Esophagus muscularis mucosa (tissue), 4 donors: Measurements from ENCODE around the gene HIVEP1. TPM values are rescaled to one million over a fixed set of nuclear protein-coding genes. Genes with fewer than 3 reads are reported as not detected.

Experiments used
- DNase-seq: peaks from one replicate; pipeline ENCODE4 v3.0.0-alpha.2; 2017; ENCODE audit errors: extremely low spot score
- H3K27ac ChIP-seq, 4 donors: fragments of 200-600 bp; sonication (generic); replicated peaks in 1 of 4; 1 replicate in 3 of 4; 2 replicates in 1 of 4; pipeline ENCODE4 v1.5.1; 2016 to 2019; ENCODE audit warnings: mild to moderate bottlenecking in 1 of 4
- H3K27me3 ChIP-seq, 4 donors: fragments of 200-600 bp; sonication (generic); one replicate each; pipeline versions ENCODE4 v1.5.1 to v1.6.0; 2016 to 2019
- H3K36me3 ChIP-seq, 4 donors: fragments of 200-600 bp; sonication (generic); one replicate each; pipeline ENCODE4 v1.5.1; 2016 to 2019
- H3K4me1 ChIP-seq, 4 donors: fragments of 200-600 bp; sonication (generic); one replicate each; pipeline ENCODE4 v1.5.1; 2016 to 2019
- H3K4me3 ChIP-seq, 4 donors: fragments of 200-600 bp; sonication (generic); 1 replicate in 2 of 4; 2 replicates in 2 of 4; pipeline ENCODE4 v1.5.1; 2016 to 2019; ENCODE audit warnings: mild to moderate bottlenecking in 4 of 4, moderate library complexity in 1 of 4
- H3K9me3 ChIP-seq, 4 donors: fragments of 200-600 bp; sonication (generic); 1 replicate in 3 of 4; 2 replicates in 1 of 4; pipeline ENCODE4 v1.5.1; 2016 to 2019
- EP300 ChIP-seq: sonication (generic); formaldehyde crosslinking; IDR thresholded peaks from one replicate; pipeline ENCODE4 v1.6.1; 2017; ENCODE audit warnings: antibody characterized with exemption
- POLR2A ChIP-seq: fragments of 450-650 bp; IDR thresholded peaks from one replicate; pipeline ENCODE4 v1.6.1; 2017; ENCODE audit warnings: antibody characterized with exemption, moderate library complexity, mild to moderate bottlenecking, low read depth
- POLR2AphosphoS5 ChIP-seq, 2 donors: sonication (generic); formaldehyde crosslinking; IDR thresholded peaks; one replicate each; pipeline ENCODE4 v1.6.1; 2017; ENCODE audit warnings: antibody characterized with exemption in 2 of 2
- WGBS: methylation state at CpG from one replicate; pipeline ENCODE4 v1.1.5; 2018; 5-methylcytosine and 5-hydroxymethylcytosine counted together
- intact Hi-C: fragments of 100-400 bp; cut with DNase I; formaldehyde crosslinking; loops from one replicate; pipeline ENCODE4 v1.15.1; 2023
- total RNA-seq, 4 donors: library from RNA; depleted of rRNA; stranded (reverse); fragments of >200 nt; gene quantifications; one replicate each; pipeline versions ENCODE4 v1.1.0 to v1.2.1, GENCODE V29; 2016
- TF ChIP-seq, protein P1 (sequence below), 3 experiments: fragments of 200-600 bp in 2 of 3; fragments of 450-650 bp in 1 of 3; sonication (generic) in 2 of 3; IDR thresholded peaks; one replicate each; pipeline ENCODE4 v1.5.1; 2017 to 2019; ENCODE audit warnings: antibody characterized with exemption in 3 of 3, mild to moderate bottlenecking in 2 of 3, moderate library complexity in 1 of 3

Gene HIVEP1
- total RNA-seq, 4 donors from 2014 or later, result 16.2 to 28.3 (median 25.1) TPM

GRCh38 chr6:12069891-12070529, 57.9 kb downstream of the HIVEP1 start:
- TF ChIP-seq POLR2A (no peak), EP300 (no peak), POLR2AphosphoS5 (IDR thresholded peaks at IDR 0.05) (no peak)
- TF ChIP-seq, protein P1, sequence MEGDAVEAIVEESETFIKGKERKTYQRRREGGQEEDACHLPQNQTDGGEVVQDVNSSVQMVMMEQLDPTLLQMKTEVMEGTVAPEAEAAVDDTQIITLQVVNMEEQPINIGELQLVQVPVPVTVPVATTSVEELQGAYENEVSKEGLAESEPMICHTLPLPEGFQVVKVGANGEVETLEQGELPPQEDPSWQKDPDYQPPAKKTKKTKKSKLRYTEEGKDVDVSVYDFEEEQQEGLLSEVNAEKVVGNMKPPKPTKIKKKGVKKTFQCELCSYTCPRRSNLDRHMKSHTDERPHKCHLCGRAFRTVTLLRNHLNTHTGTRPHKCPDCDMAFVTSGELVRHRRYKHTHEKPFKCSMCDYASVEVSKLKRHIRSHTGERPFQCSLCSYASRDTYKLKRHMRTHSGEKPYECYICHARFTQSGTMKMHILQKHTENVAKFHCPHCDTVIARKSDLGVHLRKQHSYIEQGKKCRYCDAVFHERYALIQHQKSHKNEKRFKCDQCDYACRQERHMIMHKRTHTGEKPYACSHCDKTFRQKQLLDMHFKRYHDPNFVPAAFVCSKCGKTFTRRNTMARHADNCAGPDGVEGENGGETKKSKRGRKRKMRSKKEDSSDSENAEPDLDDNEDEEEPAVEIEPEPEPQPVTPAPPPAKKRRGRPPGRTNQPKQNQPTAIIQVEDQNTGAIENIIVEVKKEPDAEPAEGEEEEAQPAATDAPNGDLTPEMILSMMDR (IDR thresholded peaks at IDR 0.05), result no peak
- intact Hi-C loops, result no loop called here
- WGBS, result 96% methylated on average over 9 of the region's 9 CpGs
- Histone ChIP-seq H3K36me3 (no peaks in the 10 kb centered on the region), H3K27me3 (no peaks in the 10 kb centered on the region), H3K4me3 (no peak overlapping the region), H3K27ac (no peak overlapping the region), H3K4me1 (peaks cover 12 to 25% (median 15%) of the 10 kb centered on the region in 4 donors), H3K9me3 (no peaks in the 10 kb centered on the region)
- DNase-seq, result no peak

- WGBS, result 89% methylated on average over 2 of the region's 2 CpGs
- Histone ChIP-seq H3K36me3 (no peaks in the 10 kb centered on the region), H3K27ac (no peak overlapping the region), H3K9me3 (no peaks in the 10 kb centered on the region), H3K27me3 (no peaks in the 10 kb centered on the region), H3K4me1 (peaks cover 5 to 19% (median 6%) of the 10 kb centered on the region in 4 donors), H3K4me3 (no peak overlapping the region)
- no peak for DNase-seq
- intact Hi-C loops, result no loop called here
- TF ChIP-seq POLR2A, result no peak
- no peak for TF ChIP-seq EP300
- TF ChIP-seq, protein P1 (IDR thresholded peaks at IDR 0.05), result no peak
- no peak for TF ChIP-seq POLR2AphosphoS5 (IDR thresholded peaks at IDR 0.05)
These were observed 59.0 kb downstream of the HIVEP1 start for GRCh38 chr6:12071064-12071615.

DNA sequence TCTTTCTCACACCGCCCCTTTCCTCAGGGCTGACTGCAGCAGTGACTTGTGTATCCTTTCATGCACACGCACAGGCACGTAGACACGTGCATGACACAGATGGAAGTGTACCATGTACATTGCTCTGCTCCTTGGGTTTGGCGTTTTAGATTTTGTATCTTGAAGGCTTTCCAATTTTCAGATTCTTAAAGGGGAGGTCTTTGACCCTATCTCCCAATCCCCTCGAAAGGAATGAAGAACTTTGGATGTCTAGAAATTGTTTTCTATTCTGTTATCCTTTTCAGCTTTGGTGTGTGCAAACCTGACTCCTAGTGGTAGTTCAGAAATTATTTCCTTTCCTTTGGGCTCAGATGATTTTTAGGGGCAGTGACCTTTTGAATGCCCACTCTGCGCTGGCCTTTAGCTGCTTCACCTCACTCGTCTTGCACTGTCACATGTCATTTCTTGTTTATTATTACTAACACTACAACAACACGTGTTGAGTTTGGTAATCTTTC, 63.0 kb downstream of the HIVEP1 start:
- Histone ChIP-seq H3K4me1 (peaks cover 0 to 15% (median 2%) of the 10 kb centered on the region in 4 donors), H3K9me3 (no peaks in the 10 kb centered on the region), H3K4me3 (no peak overlapping the region), H3K27me3 (no peaks in the 10 kb centered on the region), H3K36me3 (no peaks in the 10 kb centered on the region), H3K27ac (no peak overlapping the region)
- DNase-seq, result no peak
- WGBS, result 70% methylated on average over 9 of the region's 9 CpGs
- no peak for TF ChIP-seq EP300
- TF ChIP-seq, protein P1 (IDR thresholded peaks at IDR 0.05), result peak; percentile 34 to 44 (median 41)
- intact Hi-C loops, result no loop called here

GRCh38 chr6:12077021-12077710, 65.1 kb downstream of the HIVEP1 start:
- TF ChIP-seq, protein P1 (IDR thresholded peaks at IDR 0.05), result no peak
- TF ChIP-seq POLR2A (no peak), EP300 (no peak), POLR2AphosphoS5 (IDR thresholded peaks at IDR 0.05) (no peak)
- H3K4me3 ChIP-seq, result no peak overlapping the region
- no peak for DNase-seq
- peaks cover 0 to 28% (median 4%) of the 10 kb centered on the region in 4 donors for H3K4me1 ChIP-seq
- no peaks in the 10 kb centered on the region for H3K27me3 ChIP-seq
- H3K9me3 ChIP-seq, result no peaks in the 10 kb centered on the region
- no peaks in the 10 kb centered on the region for H3K36me3 ChIP-seq
- H3K27ac ChIP-seq, result no peak overlapping the region
- intact Hi-C loops, result no loop called here
- WGBS, result 87% methylated on average over 9 of the region's 9 CpGs
